HL-60 (cell line): ENCODE measurements around the gene FUT4.

ENCODE experiments used
- DNase-seq, 2 experiments: peaks; one replicate each; pipeline ENCODE4 v3.0.0-alpha.2; 2010 to 2020; ENCODE audit warnings: low read depth in 1 of 2, low spot score in 1 of 2
- H3K27ac ChIP-seq: fragments of 250-450 bp; sonication (Bioruptor Pico); replicated peaks from 2 replicates; pipeline ENCODE4 v1.5.1; 2020; ENCODE audit warnings: mild to moderate bottlenecking, moderate library complexity
- H3K27me3 ChIP-seq: fragments of 250-450 bp; sonication (Bioruptor Pico); 2 replicates; pipeline ENCODE4 v1.5.1; 2021; ENCODE audit warnings: mild to moderate bottlenecking, moderate library complexity; ENCODE audit not compliant: insufficient read depth, poor library complexity, severe bottlenecking
- H3K4me3 ChIP-seq: replicated peaks from 2 replicates; pipeline ENCODE4 v1.5.1; 2011; ENCODE audit warnings: mild to moderate bottlenecking, control low read depth, low read length; ENCODE audit not compliant: insufficient read depth
- GABPA ChIP-seq: IDR thresholded peaks from 2 replicates; pipeline ENCODE4 v1.6.1; 2012; ENCODE audit warnings: low read depth
- POLR2AphosphoS5 ChIP-seq: IDR thresholded peaks from 2 replicates; pipeline ENCODE4 v1.6.1; 2012; ENCODE audit warnings: low read depth
- SPI1 ChIP-seq: IDR thresholded peaks from 2 replicates; pipeline ENCODE4 v1.6.1; 2012; ENCODE audit warnings: low read depth, mild to moderate bottlenecking, borderline replicate concordance
- TF ChIP-seq, protein P1 (sequence below): IDR thresholded peaks from one replicate; pipeline ENCODE4 v1.5.1; 2011; ENCODE audit warnings: low read length, control low read depth, inconsistent platforms; ENCODE audit not compliant: insufficient read depth
- TF ChIP-seq, protein P2 (sequence below): IDR thresholded peaks from 2 replicates; pipeline ENCODE4 v1.6.1; 2012; ENCODE audit warnings: low read depth; ENCODE audit not compliant: insufficient replicate concordance

FUT4 gene

DNA sequence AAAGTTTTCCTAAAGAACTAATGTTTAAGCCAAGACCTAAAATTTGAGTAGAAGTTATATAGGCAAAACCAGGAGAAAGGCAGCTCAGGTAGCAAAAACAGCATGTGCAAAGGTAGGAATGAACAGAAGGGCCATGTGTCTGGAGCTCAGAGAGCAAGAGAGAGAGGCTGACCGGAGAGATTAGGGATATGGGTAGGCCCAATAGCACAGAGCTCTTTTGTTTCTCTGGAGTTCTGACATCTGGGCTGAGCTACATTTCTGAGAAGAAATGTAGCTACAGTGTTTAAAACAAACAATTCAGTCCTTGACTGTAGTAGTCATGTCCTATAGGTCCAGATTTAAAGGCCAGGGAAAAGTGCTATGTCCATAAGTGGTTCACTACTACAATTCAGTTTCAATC, 27.0 kb upstream of the FUT4 start:
- TF ChIP-seq SPI1 (no peak), GABPA (no peak), POLR2AphosphoS5 (no peak)
- TF ChIP-seq, protein P1, sequence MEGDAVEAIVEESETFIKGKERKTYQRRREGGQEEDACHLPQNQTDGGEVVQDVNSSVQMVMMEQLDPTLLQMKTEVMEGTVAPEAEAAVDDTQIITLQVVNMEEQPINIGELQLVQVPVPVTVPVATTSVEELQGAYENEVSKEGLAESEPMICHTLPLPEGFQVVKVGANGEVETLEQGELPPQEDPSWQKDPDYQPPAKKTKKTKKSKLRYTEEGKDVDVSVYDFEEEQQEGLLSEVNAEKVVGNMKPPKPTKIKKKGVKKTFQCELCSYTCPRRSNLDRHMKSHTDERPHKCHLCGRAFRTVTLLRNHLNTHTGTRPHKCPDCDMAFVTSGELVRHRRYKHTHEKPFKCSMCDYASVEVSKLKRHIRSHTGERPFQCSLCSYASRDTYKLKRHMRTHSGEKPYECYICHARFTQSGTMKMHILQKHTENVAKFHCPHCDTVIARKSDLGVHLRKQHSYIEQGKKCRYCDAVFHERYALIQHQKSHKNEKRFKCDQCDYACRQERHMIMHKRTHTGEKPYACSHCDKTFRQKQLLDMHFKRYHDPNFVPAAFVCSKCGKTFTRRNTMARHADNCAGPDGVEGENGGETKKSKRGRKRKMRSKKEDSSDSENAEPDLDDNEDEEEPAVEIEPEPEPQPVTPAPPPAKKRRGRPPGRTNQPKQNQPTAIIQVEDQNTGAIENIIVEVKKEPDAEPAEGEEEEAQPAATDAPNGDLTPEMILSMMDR, result no peak
- TF ChIP-seq, protein P2, sequence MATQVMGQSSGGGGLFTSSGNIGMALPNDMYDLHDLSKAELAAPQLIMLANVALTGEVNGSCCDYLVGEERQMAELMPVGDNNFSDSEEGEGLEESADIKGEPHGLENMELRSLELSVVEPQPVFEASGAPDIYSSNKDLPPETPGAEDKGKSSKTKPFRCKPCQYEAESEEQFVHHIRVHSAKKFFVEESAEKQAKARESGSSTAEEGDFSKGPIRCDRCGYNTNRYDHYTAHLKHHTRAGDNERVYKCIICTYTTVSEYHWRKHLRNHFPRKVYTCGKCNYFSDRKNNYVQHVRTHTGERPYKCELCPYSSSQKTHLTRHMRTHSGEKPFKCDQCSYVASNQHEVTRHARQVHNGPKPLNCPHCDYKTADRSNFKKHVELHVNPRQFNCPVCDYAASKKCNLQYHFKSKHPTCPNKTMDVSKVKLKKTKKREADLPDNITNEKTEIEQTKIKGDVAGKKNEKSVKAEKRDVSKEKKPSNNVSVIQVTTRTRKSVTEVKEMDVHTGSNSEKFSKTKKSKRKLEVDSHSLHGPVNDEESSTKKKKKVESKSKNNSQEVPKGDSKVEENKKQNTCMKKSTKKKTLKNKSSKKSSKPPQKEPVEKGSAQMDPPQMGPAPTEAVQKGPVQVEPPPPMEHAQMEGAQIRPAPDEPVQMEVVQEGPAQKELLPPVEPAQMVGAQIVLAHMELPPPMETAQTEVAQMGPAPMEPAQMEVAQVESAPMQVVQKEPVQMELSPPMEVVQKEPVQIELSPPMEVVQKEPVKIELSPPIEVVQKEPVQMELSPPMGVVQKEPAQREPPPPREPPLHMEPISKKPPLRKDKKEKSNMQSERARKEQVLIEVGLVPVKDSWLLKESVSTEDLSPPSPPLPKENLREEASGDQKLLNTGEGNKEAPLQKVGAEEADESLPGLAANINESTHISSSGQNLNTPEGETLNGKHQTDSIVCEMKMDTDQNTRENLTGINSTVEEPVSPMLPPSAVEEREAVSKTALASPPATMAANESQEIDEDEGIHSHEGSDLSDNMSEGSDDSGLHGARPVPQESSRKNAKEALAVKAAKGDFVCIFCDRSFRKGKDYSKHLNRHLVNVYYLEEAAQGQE, result no peak
- DNase-seq, result no peak
- no peak overlapping the region for H3K4me3 ChIP-seq
- H3K27ac ChIP-seq, result no peak overlapping the region
- no peaks in the 10 kb centered on the region for H3K27me3 ChIP-seq

DNA sequence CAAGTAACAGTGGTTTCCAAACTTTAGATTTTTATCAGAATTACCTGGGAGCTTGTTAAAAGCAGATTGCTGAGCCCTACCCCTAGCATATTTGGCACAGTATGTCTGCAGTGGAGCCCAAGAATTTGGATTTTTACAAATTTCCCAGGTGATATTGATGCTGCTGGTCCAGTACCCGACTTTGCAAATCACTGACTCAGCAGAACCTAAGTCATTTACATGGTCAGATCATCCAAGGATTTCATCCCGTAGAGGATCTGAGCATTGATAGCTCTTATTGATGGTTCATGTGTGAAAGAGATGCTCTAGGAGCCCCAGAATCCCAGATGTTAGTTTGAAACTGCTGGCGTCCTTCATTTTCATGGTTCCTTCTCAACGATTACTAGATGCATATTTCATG, 25.4 kb upstream of the FUT4 start:
- Histone ChIP-seq H3K4me3 (no peak overlapping the region), H3K27ac (no peak overlapping the region), H3K27me3 (no peaks in the 10 kb centered on the region)
- no peak for DNase-seq
- TF ChIP-seq GABPA (no peak), POLR2AphosphoS5 (no peak), SPI1 (no peak)
- TF ChIP-seq, protein P2, result no peak
- TF ChIP-seq, protein P1, result no peak

DNA sequence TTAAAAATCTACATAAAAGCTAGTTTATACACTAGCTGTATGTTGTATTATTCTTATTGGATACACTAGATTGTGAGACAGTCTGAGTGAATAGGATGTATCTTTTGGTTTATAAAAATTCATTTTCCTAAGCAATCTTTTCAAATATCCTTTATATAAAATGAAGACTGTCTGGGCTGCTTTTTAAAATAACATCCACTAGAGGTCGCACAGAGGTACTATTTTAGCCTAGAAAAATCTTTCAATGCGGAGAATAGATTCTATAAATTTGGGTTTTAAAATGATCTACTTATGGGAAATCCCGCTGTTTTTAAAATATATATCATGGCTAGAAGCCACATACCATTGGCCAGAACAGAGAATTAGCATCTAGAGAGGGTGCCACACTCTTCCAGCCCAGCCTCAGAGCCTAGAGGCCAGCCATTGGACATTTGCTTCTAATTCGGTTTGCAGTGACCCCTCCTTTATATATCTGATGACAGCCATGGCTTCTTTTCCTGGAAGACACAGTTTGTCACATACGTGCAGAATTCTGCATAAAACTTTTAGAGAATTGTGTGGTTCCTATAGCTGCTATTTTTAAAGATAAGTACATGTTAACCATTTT, 24.1 kb upstream of the FUT4 start:
- Histone ChIP-seq H3K4me3 (no peak overlapping the region), H3K27ac (no peak overlapping the region), H3K27me3 (no peaks in the 10 kb centered on the region)
- DNase-seq, result peak in 1 of 2 experiments; percentile 27
- no peak for TF ChIP-seq SPI1
- TF ChIP-seq, protein P1, result peak; percentile 20

DNA sequence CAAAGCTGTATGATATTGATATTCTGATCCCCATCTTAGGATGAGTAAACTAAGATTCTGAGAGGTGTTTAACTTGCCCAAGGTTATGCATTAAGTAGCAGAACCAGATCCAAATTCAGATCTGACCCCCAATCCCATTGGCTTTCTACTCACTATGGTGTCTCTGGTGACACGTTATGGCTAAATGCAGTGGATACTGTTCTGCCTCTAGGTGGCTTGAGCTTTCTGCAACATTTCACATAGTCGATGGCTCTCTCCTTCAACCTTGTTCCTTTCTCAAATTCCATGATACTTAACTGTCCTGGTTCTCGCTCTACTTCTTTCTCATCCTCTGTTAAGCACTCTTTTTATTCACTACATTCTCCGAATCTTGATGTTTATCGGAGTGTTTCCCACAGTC, 22.0 kb upstream of the FUT4 start:
- Histone ChIP-seq H3K27ac (no peak overlapping the region), H3K27me3 (no peaks in the 10 kb centered on the region), H3K4me3 (no peak overlapping the region)
- TF ChIP-seq, protein P1, result peak; percentile 62
- TF ChIP-seq GABPA, result no peak
- peak in 1 of 2 experiments; percentile 51 for DNase-seq
